ENCODE measurements around the gene MMP17.

MMP17 gene

DNA sequence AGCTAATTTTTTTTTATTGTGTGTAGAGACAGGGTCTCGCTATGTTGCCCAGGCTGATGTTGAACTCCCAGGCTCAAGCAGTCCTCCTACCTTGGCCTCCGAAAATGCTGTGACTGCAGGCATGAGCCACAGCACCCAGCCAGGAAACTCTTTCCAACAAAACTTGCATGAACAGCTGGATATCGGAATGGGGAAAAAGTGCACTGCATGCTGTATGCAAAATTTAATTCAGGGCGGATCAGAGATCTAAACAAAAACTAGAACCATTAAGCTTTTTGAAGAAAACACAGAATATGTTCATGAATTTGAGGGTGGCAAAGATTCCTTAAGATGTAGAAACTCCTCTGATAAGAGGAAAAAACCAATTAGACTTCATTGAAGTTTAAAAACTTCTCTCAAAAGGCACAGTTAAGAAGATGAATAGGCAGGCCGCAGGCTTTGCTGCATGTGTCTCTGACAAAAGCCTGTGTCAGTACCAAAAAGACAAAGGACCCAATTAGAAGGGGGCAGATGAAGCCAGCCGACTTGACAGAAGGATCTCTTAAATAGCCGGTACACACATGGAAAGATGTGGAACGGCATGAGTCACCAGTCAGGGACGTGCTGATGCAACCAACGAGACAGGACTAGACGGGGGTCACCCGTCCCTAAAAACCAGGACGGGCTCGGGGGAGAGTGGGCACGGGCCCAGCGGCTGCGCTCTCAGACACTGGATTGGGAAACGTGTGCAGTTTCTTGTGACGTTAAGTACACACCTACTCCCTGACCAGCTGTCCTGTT, 34.8 kb upstream of the MMP17 start:
- Histone ChIP-seq H3K36me3 (ENCODE audit: insufficient read depth, low read length) (peaks cover 44% of the 10 kb centered on the region), H3K4me1 (ENCODE audit: control insufficient read depth, insufficient read depth, low read length) (peaks cover 6% of the 10 kb centered on the region), H3K4me2 (ENCODE audit: low read length) (no peak overlapping the region), H3K27me3 (ENCODE audit: control insufficient read depth, insufficient read depth, low read length) (no peaks in the 10 kb centered on the region), H3K4me3 (ENCODE audit: low read length) (no peak overlapping the region), H3K9ac (ENCODE audit: low read depth, low read length) (no peak overlapping the region), H3K9me3 (replicated peaks; ENCODE audit: low read length) (no peaks in the 10 kb centered on the region)

DNA sequence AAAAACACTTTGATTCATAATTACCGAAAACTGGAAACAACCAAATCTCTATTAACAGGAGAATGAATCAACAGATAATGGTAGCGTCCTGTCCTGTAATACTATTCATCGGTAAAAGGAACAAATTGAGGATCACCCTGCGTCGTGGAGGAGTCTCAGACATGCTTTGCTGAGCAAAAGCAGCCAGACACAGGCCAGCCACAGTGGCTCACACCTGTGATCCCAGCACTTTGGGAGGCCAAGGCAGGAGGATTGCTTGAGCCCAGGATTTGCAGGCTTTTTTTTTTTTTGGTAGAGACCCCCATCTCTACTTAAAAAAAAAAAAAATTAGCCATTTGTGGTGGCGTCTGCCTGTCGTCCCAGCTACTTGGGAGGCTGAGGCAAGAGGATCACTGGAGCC, 34.1 kb upstream of the MMP17 start:
- no peak overlapping the region for H3K4me3 ChIP-seq (ENCODE audit: low read length)
- H3K9ac ChIP-seq (ENCODE audit: low read depth, low read length) = no peak overlapping the region
- H3K36me3 ChIP-seq (ENCODE audit: insufficient read depth, low read length) = peaks cover 43% of the 10 kb centered on the region
- H3K4me2 ChIP-seq (ENCODE audit: low read length) = no peak overlapping the region
- peaks cover 6% of the 10 kb centered on the region for H3K4me1 ChIP-seq (ENCODE audit: control insufficient read depth, insufficient read depth, low read length)
- H3K27me3 ChIP-seq (ENCODE audit: control insufficient read depth, insufficient read depth, low read length) = no peaks in the 10 kb centered on the region
- no peaks in the 10 kb centered on the region for H3K9me3 ChIP-seq (replicated peaks; ENCODE audit: low read length)

DNA sequence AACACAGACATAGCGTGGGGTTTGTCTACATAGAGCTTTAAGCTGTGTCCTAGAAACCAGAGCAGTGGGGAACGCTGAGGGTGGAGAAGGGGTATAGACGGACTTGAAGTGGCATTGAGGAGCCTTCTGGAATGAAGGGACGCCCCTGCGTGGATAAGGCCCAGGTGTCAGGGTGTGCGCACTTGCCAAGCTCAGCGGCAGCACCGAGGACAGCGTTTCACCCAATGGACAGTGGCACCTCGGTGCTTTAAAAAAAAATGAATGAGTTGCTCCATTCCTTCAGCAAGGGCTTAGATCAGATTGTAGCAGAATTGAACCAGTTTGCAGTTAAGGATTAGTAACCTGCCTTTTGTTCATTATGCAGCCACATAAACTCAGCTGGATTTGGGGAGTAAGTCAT, 33.6 kb upstream of the MMP17 start:
- Histone ChIP-seq H3K4me2 (ENCODE audit: low read length) (no peak overlapping the region), H3K27me3 (ENCODE audit: control insufficient read depth, insufficient read depth, low read length) (no peaks in the 10 kb centered on the region), H3K4me3 (ENCODE audit: low read length) (no peak overlapping the region), H3K9ac (ENCODE audit: low read depth, low read length) (no peak overlapping the region), H3K4me1 (ENCODE audit: control insufficient read depth, insufficient read depth, low read length) (peaks cover 6% of the 10 kb centered on the region), H3K9me3 (replicated peaks; ENCODE audit: low read length) (no peaks in the 10 kb centered on the region), H3K36me3 (ENCODE audit: insufficient read depth, low read length) (peaks cover 46% of the 10 kb centered on the region)

DNA sequence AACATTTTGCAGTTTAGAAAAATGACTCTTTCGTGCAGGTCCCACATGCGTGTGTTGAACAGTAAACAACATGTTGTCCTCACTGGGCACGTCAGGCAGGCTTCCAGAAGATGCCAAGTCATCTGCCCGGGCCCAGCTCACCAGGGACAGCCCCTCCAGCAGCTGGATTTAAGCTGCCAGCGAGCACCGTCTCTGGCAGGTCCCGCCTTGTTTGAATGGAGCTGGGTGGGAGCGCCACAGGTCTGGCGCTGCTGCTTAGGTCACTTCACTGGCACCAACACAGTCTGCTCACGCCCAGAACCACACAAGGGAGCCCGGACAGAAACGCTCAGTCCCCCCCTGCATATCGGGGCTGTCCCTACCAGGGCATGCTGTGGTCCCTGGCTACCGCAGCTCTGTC, 33.1 kb upstream of the MMP17 start:
- peaks cover 41% of the 10 kb centered on the region for H3K36me3 ChIP-seq (ENCODE audit: insufficient read depth, low read length)
- H3K4me2 ChIP-seq (ENCODE audit: low read length) = no peak overlapping the region
- H3K9me3 ChIP-seq (replicated peaks; ENCODE audit: low read length) = no peaks in the 10 kb centered on the region
- peaks cover 6% of the 10 kb centered on the region for H3K4me1 ChIP-seq (ENCODE audit: control insufficient read depth, insufficient read depth, low read length)
- no peak overlapping the region for H3K9ac ChIP-seq (ENCODE audit: low read depth, low read length)
- H3K4me3 ChIP-seq (ENCODE audit: low read length) = no peak overlapping the region
- H3K27me3 ChIP-seq (ENCODE audit: control insufficient read depth, insufficient read depth, low read length) = no peaks in the 10 kb centered on the region

DNA sequence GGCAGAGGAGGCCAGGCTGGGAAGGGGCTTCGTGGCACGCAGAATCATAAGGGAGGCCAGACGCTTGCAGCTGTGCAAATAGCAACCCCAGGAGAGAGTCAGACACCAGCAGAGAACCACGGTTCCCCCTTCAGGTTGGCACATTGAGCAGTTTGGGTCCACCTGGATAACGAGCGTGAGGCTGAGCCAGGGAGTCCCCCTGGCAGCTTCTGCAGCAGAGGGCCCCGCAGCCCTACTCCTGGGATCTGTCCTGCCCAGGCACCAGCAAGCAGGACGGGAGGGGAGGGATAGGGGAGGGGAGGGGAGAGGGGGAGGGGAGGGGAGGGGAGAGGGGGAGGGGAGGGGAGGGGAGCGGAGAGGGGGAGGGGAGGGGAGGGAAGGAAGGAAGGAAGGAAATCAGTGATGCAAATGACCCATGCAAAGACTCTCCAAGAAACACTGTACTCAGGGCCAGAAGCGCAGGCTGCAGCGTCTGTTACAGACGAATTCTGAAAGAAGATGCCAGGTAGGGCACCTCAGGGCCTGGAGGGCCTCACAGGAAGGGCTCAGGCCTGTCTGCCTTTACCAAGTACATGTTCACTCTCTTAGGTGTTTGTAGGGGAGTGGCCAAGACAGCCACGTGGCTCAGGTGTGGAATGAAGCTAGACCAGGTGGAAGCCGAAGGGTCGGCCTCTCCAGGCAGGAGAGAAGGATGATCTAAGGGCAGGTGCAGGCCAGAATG, 32.3 kb upstream of the MMP17 start:
- Histone ChIP-seq H3K9me3 (replicated peaks; ENCODE audit: low read length) (no peaks in the 10 kb centered on the region), H3K36me3 (ENCODE audit: insufficient read depth, low read length) (peaks cover 34% of the 10 kb centered on the region), H3K4me2 (ENCODE audit: low read length) (no peak overlapping the region), H3K9ac (ENCODE audit: low read depth, low read length) (no peak overlapping the region), H3K27me3 (ENCODE audit: control insufficient read depth, insufficient read depth, low read length) (no peaks in the 10 kb centered on the region), H3K4me1 (ENCODE audit: control insufficient read depth, insufficient read depth, low read length) (peaks cover 6% of the 10 kb centered on the region), H3K4me3 (ENCODE audit: low read length) (no peak overlapping the region)

DNA sequence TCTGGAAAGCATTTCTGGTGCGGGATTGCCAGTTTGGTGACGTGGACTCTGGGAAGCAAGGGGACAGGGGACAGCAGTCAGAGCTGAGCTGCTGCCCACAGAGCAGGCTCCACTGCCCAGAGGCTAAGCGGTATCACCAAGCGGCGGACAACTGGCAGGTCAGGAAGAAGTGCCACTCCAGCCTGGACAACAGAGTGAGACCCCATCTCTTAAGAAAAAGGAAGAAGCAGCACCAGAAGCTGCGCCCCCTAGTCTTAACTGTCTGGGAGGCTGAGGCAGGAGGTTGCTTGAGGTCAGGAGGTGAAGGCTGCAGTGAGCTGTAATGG, 31.8 kb upstream of the MMP17 start:
- no peaks in the 10 kb centered on the region for H3K27me3 ChIP-seq (ENCODE audit: control insufficient read depth, insufficient read depth, low read length)
- H3K4me2 ChIP-seq (ENCODE audit: low read length) = no peak overlapping the region
- peaks cover 31% of the 10 kb centered on the region for H3K36me3 ChIP-seq (ENCODE audit: insufficient read depth, low read length)
- no peaks in the 10 kb centered on the region for H3K9me3 ChIP-seq (replicated peaks; ENCODE audit: low read length)
- no peak overlapping the region for H3K9ac ChIP-seq (ENCODE audit: low read depth, low read length)
- no peak overlapping the region for H3K4me3 ChIP-seq (ENCODE audit: low read length)
- peaks cover 6% of the 10 kb centered on the region for H3K4me1 ChIP-seq (ENCODE audit: control insufficient read depth, insufficient read depth, low read length)

DNA sequence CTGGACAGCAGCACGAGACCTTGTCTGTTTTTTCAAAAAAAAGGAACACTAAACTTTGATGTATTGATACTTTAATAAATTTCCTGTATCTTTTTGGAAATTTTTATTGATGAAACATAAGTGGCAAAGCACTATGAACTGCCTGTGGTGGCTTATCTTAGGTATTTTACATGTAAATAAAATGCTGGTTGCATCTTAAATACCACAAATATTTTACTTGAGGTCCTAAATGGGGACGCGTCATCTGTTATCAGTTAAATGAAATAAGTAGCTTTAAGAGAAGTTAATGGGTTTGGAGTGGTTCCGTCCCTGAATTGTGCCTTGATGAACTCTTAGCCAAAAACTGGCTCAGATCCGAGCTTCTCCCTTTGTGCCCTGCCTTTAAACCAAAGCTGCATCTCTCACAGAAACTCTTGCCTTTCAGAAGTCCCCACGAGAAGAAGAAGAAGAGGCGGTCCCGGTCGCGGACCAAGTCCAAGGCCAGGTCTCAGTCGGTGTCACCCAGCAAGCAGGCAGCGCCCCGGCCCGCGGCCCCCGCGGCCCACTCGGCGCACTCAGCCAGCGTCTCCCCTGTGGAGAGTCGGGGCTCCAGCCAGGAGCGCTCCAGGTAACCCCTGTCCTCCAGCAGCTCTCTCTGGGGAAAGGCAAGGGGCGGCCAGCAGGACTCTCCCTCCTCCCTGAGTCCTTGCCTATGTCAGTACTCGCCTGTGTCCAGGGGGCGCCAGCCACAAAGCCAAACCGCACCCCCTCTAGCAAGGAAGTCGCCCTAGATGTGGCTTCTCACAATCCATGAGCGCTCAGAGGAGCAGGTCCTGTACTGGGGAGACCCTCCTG, 31.2 kb upstream of the MMP17 start:
- peaks cover 6% of the 10 kb centered on the region for H3K4me1 ChIP-seq (ENCODE audit: control insufficient read depth, insufficient read depth, low read length)
- H3K4me2 ChIP-seq (ENCODE audit: low read length) = no peak overlapping the region
- no peak overlapping the region for H3K9ac ChIP-seq (ENCODE audit: low read depth, low read length)
- H3K36me3 ChIP-seq (ENCODE audit: insufficient read depth, low read length) = peaks cover 26% of the 10 kb centered on the region
- H3K27me3 ChIP-seq (ENCODE audit: control insufficient read depth, insufficient read depth, low read length) = no peaks in the 10 kb centered on the region
- H3K4me3 ChIP-seq (ENCODE audit: low read length) = no peak overlapping the region
- no peaks in the 10 kb centered on the region for H3K9me3 ChIP-seq (replicated peaks; ENCODE audit: low read length)

- H3K27me3 ChIP-seq (ENCODE audit: control insufficient read depth, insufficient read depth, low read length) = no peaks in the 10 kb centered on the region
- H3K4me2 ChIP-seq (ENCODE audit: low read length) = no peak overlapping the region
- peaks cover 27% of the 10 kb centered on the region for H3K36me3 ChIP-seq (ENCODE audit: insufficient read depth, low read length)
- H3K4me1 ChIP-seq (ENCODE audit: control insufficient read depth, insufficient read depth, low read length) = peaks cover 6% of the 10 kb centered on the region
- no peak overlapping the region for H3K4me3 ChIP-seq (ENCODE audit: low read length)
- no peak overlapping the region for H3K9ac ChIP-seq (ENCODE audit: low read depth, low read length)
- H3K9me3 ChIP-seq (replicated peaks; ENCODE audit: low read length) = no peaks in the 10 kb centered on the region
Measured at GRCh38 chr12:131797588-131797934, 30.6 kb upstream of the MMP17 start.

- H3K27me3 ChIP-seq (ENCODE audit: control insufficient read depth, insufficient read depth, low read length) = no peaks in the 10 kb centered on the region
- peaks cover 5% of the 10 kb centered on the region for H3K4me1 ChIP-seq (ENCODE audit: control insufficient read depth, insufficient read depth, low read length)
- no peak overlapping the region for H3K9ac ChIP-seq (ENCODE audit: low read depth, low read length)
- no peak overlapping the region for H3K4me2 ChIP-seq (ENCODE audit: low read length)
- no peak overlapping the region for H3K4me3 ChIP-seq (ENCODE audit: low read length)
- peaks cover 25% of the 10 kb centered on the region for H3K36me3 ChIP-seq (ENCODE audit: insufficient read depth, low read length)
- no peaks in the 10 kb centered on the region for H3K9me3 ChIP-seq (replicated peaks; ENCODE audit: low read length)
Measured at GRCh38 chr12:131799195-131799594, 29.0 kb upstream of the MMP17 start.

DNA sequence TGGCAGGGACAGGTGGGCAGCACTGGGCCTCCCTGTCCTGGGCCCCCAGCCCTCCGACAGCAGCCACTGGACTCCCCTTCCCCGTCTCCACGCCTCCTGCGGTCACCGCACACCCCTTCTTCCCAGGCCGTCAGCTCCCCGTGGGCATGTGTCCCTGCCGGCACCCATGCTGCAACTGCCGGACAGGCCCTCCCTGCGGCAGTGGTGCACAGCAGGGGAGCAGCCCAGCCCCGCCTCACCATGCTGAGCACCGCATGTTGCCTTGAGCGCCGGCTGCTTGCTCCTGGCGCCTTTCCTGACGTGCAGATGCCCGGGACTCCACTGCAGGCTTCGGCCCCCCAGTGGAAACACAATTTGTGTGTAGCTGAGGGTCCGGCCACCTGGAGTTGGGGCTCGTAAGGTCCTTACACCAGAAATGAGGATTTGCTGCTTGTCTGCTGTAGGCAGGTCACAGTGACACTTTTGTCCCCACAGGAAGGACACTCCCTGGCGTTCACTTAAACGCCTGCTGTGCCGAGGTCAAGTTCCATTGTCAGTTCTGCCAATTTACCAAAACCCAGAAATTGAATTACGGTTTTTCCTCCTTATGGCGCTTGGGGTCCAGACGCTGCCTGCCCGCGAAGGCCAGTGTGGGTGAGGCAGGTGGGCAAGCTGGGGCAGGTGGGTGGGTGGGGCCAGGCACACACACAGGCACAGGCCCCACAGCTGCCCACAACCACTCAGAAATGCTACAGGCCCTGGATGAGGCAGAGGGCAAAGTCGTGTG, 28.2 kb upstream of the MMP17 start:
- Histone ChIP-seq H3K9ac (ENCODE audit: low read depth, low read length) (no peak overlapping the region), H3K27me3 (ENCODE audit: control insufficient read depth, insufficient read depth, low read length) (no peaks in the 10 kb centered on the region), H3K9me3 (replicated peaks; ENCODE audit: low read length) (no peaks in the 10 kb centered on the region), H3K4me3 (ENCODE audit: low read length) (no peak overlapping the region), H3K4me2 (ENCODE audit: low read length) (no peak overlapping the region), H3K36me3 (ENCODE audit: insufficient read depth, low read length) (peaks cover 22% of the 10 kb centered on the region), H3K4me1 (ENCODE audit: control insufficient read depth, insufficient read depth, low read length) (peaks cover 5% of the 10 kb centered on the region)

DNA sequence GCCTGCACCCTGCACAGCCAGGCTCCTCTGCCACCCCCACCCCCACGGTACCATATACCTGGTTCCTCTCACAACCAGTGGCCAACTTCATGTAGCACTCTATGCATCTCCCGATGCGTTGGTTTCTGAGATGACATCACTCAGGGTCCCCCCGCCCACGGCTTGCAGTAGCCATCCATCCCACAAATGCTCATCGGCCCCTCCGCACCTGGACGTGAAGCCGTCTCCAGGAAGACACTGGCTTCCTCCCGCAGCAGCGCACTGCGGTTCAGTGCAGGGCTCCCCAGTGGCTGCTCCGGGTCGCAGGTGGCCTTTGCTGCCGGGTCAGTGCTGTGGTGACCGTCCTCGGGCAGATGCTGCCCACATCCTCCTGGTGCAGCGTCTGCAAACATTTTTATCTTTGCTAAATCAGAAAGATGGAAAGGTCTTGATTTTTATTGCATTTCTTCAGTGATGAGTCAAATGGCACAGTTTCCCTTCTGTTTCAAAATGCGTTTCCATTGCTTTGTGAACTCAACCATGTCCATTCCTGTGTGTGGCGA, 27.5 kb upstream of the MMP17 start:
- peaks cover 5% of the 10 kb centered on the region for H3K4me1 ChIP-seq (ENCODE audit: control insufficient read depth, insufficient read depth, low read length)
- H3K36me3 ChIP-seq (ENCODE audit: insufficient read depth, low read length) = peaks cover 18% of the 10 kb centered on the region
- H3K27me3 ChIP-seq (ENCODE audit: control insufficient read depth, insufficient read depth, low read length) = no peaks in the 10 kb centered on the region
- H3K9ac ChIP-seq (ENCODE audit: low read depth, low read length) = no peak overlapping the region
- no peak overlapping the region for H3K4me3 ChIP-seq (ENCODE audit: low read length)
- H3K4me2 ChIP-seq (ENCODE audit: low read length) = no peak overlapping the region
- H3K9me3 ChIP-seq (replicated peaks; ENCODE audit: low read length) = no peaks in the 10 kb centered on the region
